PFSK-1 (cell line): Measurements from ENCODE around the gene CCDC30.

Experiments used
- POLR2AphosphoS5 ChIP-seq: IDR thresholded peaks from 2 replicates; pipeline ENCODE4 v1.6.1; 2012; ENCODE audit warnings: low read depth, mild to moderate bottlenecking, control low read depth, low read length, moderate library complexity
- TAF1 ChIP-seq: IDR thresholded peaks from 2 replicates; pipeline ENCODE4 v1.6.1; 2012; ENCODE audit warnings: low read length, control low read depth, borderline replicate concordance; ENCODE audit not compliant: insufficient read depth
- TF ChIP-seq, protein P1 (sequence below), 2 experiments: IDR thresholded peaks; 2 replicates each; pipeline versions ENCODE4 v1.6.1 to v1.8.0; 2011 to 2012; ENCODE audit warnings: low read depth in 2 of 2, low read length in 2 of 2, control low read depth in 1 of 2, inconsistent platforms in 1 of 2, mild to moderate bottlenecking in 1 of 2, moderate library complexity in 1 of 2; ENCODE audit not compliant: insufficient read depth in 1 of 2

DNA sequence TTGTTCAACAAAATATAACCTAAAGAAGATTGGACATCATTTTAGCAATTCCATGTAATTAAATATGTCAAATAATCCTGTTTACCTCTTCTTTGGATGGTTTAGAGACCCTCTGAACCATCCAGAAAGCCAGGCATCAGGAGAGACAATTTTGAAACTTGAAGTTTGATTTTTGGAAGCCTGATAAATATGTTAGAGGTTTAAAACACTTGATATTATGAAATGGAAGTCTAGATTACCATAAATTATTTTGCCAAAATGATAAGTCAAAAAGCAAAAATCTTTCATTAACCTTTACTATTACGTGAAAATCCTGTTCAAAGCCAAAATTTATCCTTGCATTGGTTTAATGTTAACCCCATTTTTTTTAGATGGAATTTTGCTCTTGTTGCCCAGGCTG is 43.5 kb downstream of the CCDC30 start:
- no peak for TF ChIP-seq POLR2AphosphoS5
- TF ChIP-seq, protein P1, sequence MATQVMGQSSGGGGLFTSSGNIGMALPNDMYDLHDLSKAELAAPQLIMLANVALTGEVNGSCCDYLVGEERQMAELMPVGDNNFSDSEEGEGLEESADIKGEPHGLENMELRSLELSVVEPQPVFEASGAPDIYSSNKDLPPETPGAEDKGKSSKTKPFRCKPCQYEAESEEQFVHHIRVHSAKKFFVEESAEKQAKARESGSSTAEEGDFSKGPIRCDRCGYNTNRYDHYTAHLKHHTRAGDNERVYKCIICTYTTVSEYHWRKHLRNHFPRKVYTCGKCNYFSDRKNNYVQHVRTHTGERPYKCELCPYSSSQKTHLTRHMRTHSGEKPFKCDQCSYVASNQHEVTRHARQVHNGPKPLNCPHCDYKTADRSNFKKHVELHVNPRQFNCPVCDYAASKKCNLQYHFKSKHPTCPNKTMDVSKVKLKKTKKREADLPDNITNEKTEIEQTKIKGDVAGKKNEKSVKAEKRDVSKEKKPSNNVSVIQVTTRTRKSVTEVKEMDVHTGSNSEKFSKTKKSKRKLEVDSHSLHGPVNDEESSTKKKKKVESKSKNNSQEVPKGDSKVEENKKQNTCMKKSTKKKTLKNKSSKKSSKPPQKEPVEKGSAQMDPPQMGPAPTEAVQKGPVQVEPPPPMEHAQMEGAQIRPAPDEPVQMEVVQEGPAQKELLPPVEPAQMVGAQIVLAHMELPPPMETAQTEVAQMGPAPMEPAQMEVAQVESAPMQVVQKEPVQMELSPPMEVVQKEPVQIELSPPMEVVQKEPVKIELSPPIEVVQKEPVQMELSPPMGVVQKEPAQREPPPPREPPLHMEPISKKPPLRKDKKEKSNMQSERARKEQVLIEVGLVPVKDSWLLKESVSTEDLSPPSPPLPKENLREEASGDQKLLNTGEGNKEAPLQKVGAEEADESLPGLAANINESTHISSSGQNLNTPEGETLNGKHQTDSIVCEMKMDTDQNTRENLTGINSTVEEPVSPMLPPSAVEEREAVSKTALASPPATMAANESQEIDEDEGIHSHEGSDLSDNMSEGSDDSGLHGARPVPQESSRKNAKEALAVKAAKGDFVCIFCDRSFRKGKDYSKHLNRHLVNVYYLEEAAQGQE (IDR thresholded peaks at IDR 0.05; ENCODE audit: insufficient read depth in 1 of 2, low read depth in 2 of 2, low read length in 2 of 2) = no peak
- TF ChIP-seq TAF1 = no peak
